B cell (primary cell): Measurements from ENCODE around the gene SPEN. TPM values are rescaled to one million over a fixed set of nuclear protein-coding genes. Genes with fewer than 3 reads are reported as not detected.

ENCODE experiments used
- ATAC-seq: fragments of 200-7000 bp; cut with Tn5 transposase; one replicate; pipeline ENCODE4 v1.10.0; 2021; ENCODE audit warnings: low read depth, mild to moderate bottlenecking, moderate number of reproducible peaks, moderate library complexity
- CTCF ChIA-PET: fragments of 350-600 bp; sonication (Branson Sonifier 250); formaldehyde crosslinking; loops from one replicate; lab custom pipeline; 2021; ENCODE audit warnings: antibody characterized with exemption, inconsistent platforms; lab: Charles Lee
- POLR2A ChIA-PET: fragments of 350-600 bp; sonication (Branson Sonifier 250); formaldehyde crosslinking; loops from one replicate; lab custom pipeline; 2021; ENCODE audit warnings: antibody characterized with exemption; lab: Charles Lee
- DNase-seq: peaks from one replicate; pipeline ENCODE4 v3.0.0; 2013
- H2AFZ ChIP-seq: 2 replicates; pipeline ENCODE4 v1.6.1; 2012; ENCODE audit warnings: mild to moderate bottlenecking, low read depth, low read length; ENCODE audit not compliant: insufficient read depth, poor library complexity, severe bottlenecking
- H3K27ac ChIP-seq, 2 donors: 1 replicate in 1 of 2; 2 replicates in 1 of 2; pipeline ENCODE4 v1.5.1; 2012 to 2013; ENCODE audit warnings: low read length in 2 of 2, mild to moderate bottlenecking in 2 of 2, moderate library complexity in 1 of 2
- H3K27me3 ChIP-seq, 4 experiments: fragments of 200-600 bp in 1 of 4; sonication (generic) in 1 of 4; replicated peaks in 1 of 4; 1 replicate in 2 of 4; 2 replicates in 2 of 4; pipeline versions ENCODE4 v1.6.1 to v1.7.0; 2013 to 2016; ENCODE audit warnings: low read length in 3 of 4, mild to moderate bottlenecking in 2 of 4, mixed read lengths in 1 of 4, moderate library complexity in 1 of 4; ENCODE audit not compliant: insufficient read depth in 4 of 4, control insufficient read depth in 3 of 4; ENCODE audit errors: control extremely low read depth in 1 of 4
- H3K36me3 ChIP-seq, 2 experiments: replicated peaks in 1 of 2; 1 replicate in 1 of 2; 2 replicates in 1 of 2; pipeline versions ENCODE4 v1.6.1 to v1.7.1; 2013; ENCODE audit warnings: low read length in 1 of 2; ENCODE audit not compliant: insufficient read depth in 2 of 2, control insufficient read depth in 1 of 2; ENCODE audit errors: control extremely low read depth in 1 of 2, extremely low read depth in 1 of 2
- H3K4me1 ChIP-seq, 2 donors: fragments of 200-600 bp in 1 of 2; sonication (generic) in 1 of 2; 1 replicate in 1 of 2; 2 replicates in 1 of 2; pipeline versions ENCODE4 v1.5.1 to v1.6.1; 2013 to 2017; ENCODE audit warnings: low read length in 2 of 2; ENCODE audit not compliant: control insufficient read depth in 2 of 2, insufficient read depth in 2 of 2
- H3K4me2 ChIP-seq: replicated peaks from 2 replicates; pipeline ENCODE3; 2012; ENCODE audit warnings: mild to moderate bottlenecking, low read depth, low read length; ENCODE audit not compliant: poor library complexity, severe bottlenecking
- H3K4me3 ChIP-seq, 5 experiments: fragments of 200-600 bp in 1 of 5; sonication (generic) in 1 of 5; 1 replicate in 3 of 5; 2 replicates in 2 of 5; pipeline versions ENCODE4 v1.5.1 to v1.7.0; 2011 to 2016; ENCODE audit warnings: low read length in 4 of 5, mild to moderate bottlenecking in 4 of 5, low read depth in 2 of 5, control low read depth in 1 of 5, moderate library complexity in 1 of 5; ENCODE audit not compliant: insufficient read depth in 1 of 5; ENCODE audit errors: control extremely low read depth in 1 of 5, extremely low read depth in 1 of 5
- H3K79me2 ChIP-seq: fragments of 200-600 bp; sonication (generic); one replicate; pipeline ENCODE4 v1.6.0; 2016; ENCODE audit warnings: low read length; ENCODE audit not compliant: control insufficient read depth, insufficient read depth
- H3K9ac ChIP-seq: fragments of 200-600 bp; sonication (generic); 2 replicates; pipeline ENCODE4 v1.6.1; 2017; ENCODE audit warnings: mild to moderate bottlenecking, low read length, moderate library complexity
- H3K9me3 ChIP-seq, 3 donors: one replicate each; pipeline versions ENCODE4 v1.6.1 to v1.7.1; 2013; ENCODE audit warnings: low read length in 2 of 3; ENCODE audit not compliant: control insufficient read depth in 2 of 3, insufficient read depth in 1 of 3; ENCODE audit errors: control extremely low read depth in 1 of 3
- H4K20me1 ChIP-seq: 2 replicates; pipeline ENCODE4 v1.6.0; 2012; ENCODE audit warnings: mild to moderate bottlenecking, low read length; ENCODE audit not compliant: insufficient read depth, control insufficient read depth, poor library complexity, severe bottlenecking
- H3K27ac Mint-ChIP-seq: one replicate; pipeline ENCODE4 v1.8.0; 2021; ENCODE audit warnings: mixed read lengths
- H3K27me3 Mint-ChIP-seq: one replicate; pipeline ENCODE4 v1.8.0; 2021; ENCODE audit warnings: mixed read lengths
- H3K4me1 Mint-ChIP-seq: one replicate; pipeline ENCODE4 v1.8.0; 2021; ENCODE audit warnings: mixed read lengths
- H3K4me3 Mint-ChIP-seq: one replicate; pipeline ENCODE4 v1.8.0; 2021; ENCODE audit warnings: mixed read lengths
- H3K9me3 Mint-ChIP-seq: one replicate; pipeline ENCODE4 v1.8.0; 2022; ENCODE audit warnings: mixed read lengths; ENCODE audit not compliant: insufficient read depth
- CTCF ChIP-seq: fragments of 200-600 bp; IDR thresholded peaks from one replicate; pipeline ENCODE4 v1.8.0; 2022; ENCODE audit warnings: antibody characterized with exemption, mild to moderate bottlenecking
- EZH2 ChIP-seq: IDR thresholded peaks from 2 replicates; pipeline ENCODE4 v1.6.1; 2012; ENCODE audit warnings: borderline replicate concordance, low read depth, mild to moderate bottlenecking, moderate library complexity, low read length; ENCODE audit not compliant: insufficient read depth, poor library complexity, severe bottlenecking
- WGBS: methylation state at CpG from one replicate; pipeline ENCODE4 v1.1.5; 2013; ENCODE audit warnings: missing lambda C conversion rate; ENCODE audit not compliant: insufficient coverage; 5-methylcytosine and 5-hydroxymethylcytosine counted together
- intact Hi-C: fragments of 100-400 bp; cut with micrococcal nuclease; formaldehyde crosslinking; loops from one replicate; pipeline ENCODE4 v1.10.0; 2022
- polyA plus RNA-seq: library from polyadenylated mRNA; depleted of rRNA; stranded (reverse); fragments of >200 nt; gene quantifications from 2 replicates; pipeline ENCODE4 v1.2.3, GENCODE V29; 2012
- total RNA-seq, 2 donors: library from RNA; stranded (reverse); fragments of 120-200 nt in 1 of 2; gene quantifications; 1 replicate in 1 of 2; 2 replicates in 1 of 2; pipeline versions ENCODE4 v1.2.3 to v1.2.4, GENCODE V29; 2013 to 2022

The SPEN gene
- total and polyA plus RNA-seq, 2 donors (not counting 1 experiment from before 2014, with no cell fraction given) = 29.1 to 126 TPM

DNA sequence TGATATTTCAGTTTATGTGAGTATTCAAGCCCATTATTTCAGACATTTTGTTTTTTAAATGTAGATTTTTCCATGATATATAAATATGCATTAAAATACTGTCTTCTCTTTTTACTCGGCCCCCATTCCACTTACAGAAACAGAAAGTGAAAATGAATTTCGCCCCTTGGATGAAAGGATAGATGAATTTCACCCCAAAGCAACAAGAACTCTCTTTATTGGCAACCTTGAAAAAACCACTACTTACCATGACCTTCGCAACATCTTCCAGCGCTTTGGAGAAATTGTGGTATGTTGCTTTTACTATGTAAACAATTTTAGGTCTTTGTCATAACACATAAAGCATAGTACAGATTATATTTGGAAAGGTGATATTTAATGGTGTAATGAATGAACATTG is 68.5 kb downstream of the SPEN start:
- Histone ChIP-seq H3K4me3 (no peak overlapping the region), H3K9me3 (no peaks in the 10 kb centered on the region), H3K27ac (peak overlapping the region in 1 of 2 donors; percentile 46), H3K36me3 (peaks cover 16 to 61% of the 10 kb centered on the region in 2 experiments), H4K20me1 (peaks cover 6% of the 10 kb centered on the region), H3K4me1 (peaks cover 6 to 13% of the 10 kb centered on the region in 2 donors), H3K79me2 (peaks cover 73% of the 10 kb centered on the region), H3K9ac (peak overlapping the region; percentile 18), H3K27me3 (no peaks in the 10 kb centered on the region), H2AFZ (no peak overlapping the region), H3K4me2 (peak overlapping the region; percentile 30)
- Mint-ChIP-seq H3K4me3 (peak overlapping the region; percentile 48), H3K9me3 (no peaks in the 10 kb centered on the region), H3K27ac (peak overlapping the region; percentile 12), H3K4me1 (peaks cover 27% of the 10 kb centered on the region), H3K27me3 (no peaks in the 10 kb centered on the region)
- ChIA-PET CTCF (interaction anchor here (0.6 to 5.5 kb wide), 6 partner anchors 20 to 238 kb away, joined by 3 to 34 read pairs (median 3); no protein-coding TSS in a partner anchor), POLR2A (no interaction called here)
- WGBS = no CpG with 5 or more reads among the region's 4 CpGs
- no peak for DNase-seq
- no peak for ATAC-seq
- TF ChIP-seq EZH2 = no peak
- no peak for TF ChIP-seq CTCF
- intact Hi-C loops = loop anchor here (5.0 kb wide), 1 partner anchor 99 kb away; no protein-coding TSS in a partner anchor

DNA sequence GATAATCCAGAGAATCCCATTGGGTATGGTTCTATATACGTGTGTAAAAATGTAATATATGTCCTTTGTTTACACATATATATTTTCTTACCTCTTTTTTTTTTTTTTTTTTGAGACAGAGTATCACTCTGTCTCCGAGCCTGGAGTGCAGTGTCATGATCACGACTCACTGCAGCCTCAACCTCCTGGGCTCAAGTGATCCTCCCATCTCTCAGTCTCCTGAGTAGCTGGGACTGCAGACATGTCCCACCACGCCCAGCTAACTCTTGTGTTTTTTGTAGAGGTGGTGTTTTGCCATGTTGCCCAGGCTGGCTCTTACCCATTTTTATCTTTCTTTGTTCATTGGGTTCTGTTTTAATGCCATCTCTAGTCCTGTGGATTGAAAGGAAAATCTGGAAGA is 68.9 kb downstream of the SPEN start:
- peaks cover 13 to 61% of the 10 kb centered on the region in 2 experiments for H3K36me3 ChIP-seq
- no peak for TF ChIP-seq CTCF
- no peak for TF ChIP-seq EZH2
- no peak overlapping the region for H3K4me3 ChIP-seq
- Mint-ChIP-seq H3K4me3 (peak overlapping the region; percentile 2), H3K4me1 (peaks cover 27% of the 10 kb centered on the region), H3K27ac (peak overlapping the region; percentile 28), H3K27me3 (no peaks in the 10 kb centered on the region), H3K9me3 (no peaks in the 10 kb centered on the region)
- H3K4me2 ChIP-seq = peak overlapping the region; percentile 30
- H3K27me3 ChIP-seq = no peaks in the 10 kb centered on the region
- no peak overlapping the region for H2AFZ ChIP-seq
- DNase-seq = no peak
- no peak for ATAC-seq
- intact Hi-C loops = loop anchor here (5.0 kb wide), 1 partner anchor 99 kb away; no protein-coding TSS in a partner anchor
- no peaks in the 10 kb centered on the region for H3K9me3 ChIP-seq
- H3K27ac ChIP-seq = peak overlapping the region in 1 of 2 donors; percentile 46
- peak overlapping the region; percentile 18 for H3K9ac ChIP-seq
- peaks cover 6% of the 10 kb centered on the region for H4K20me1 ChIP-seq
- H3K79me2 ChIP-seq = peaks cover 68% of the 10 kb centered on the region
- peaks cover 6 to 13% of the 10 kb centered on the region in 2 donors for H3K4me1 ChIP-seq
- ChIA-PET CTCF (interaction anchor here (0.8 to 5.5 kb wide), 5 partner anchors 20 to 113 kb away, joined by 3 to 34 read pairs (median 3); no protein-coding TSS in a partner anchor), POLR2A (interaction anchor here (0.6 kb wide), 1 partner anchor 48 kb away, joined by 4 read pairs; no protein-coding TSS in a partner anchor)
- WGBS = no CpG with 5 or more reads among the region's 4 CpGs
